ENCODE data around the gene ARL6IP4. TPM values are rescaled to one million over a fixed set of nuclear protein-coding genes. Genes with fewer than 3 reads are reported as not detected.
A peak's percentile ranks its signal among the peaks of the same experiment; 100 is the strongest.

Gene ARL6IP4
- total RNA-seq, 1 experiment from 2014 or later, result 132 TPM

DNA sequence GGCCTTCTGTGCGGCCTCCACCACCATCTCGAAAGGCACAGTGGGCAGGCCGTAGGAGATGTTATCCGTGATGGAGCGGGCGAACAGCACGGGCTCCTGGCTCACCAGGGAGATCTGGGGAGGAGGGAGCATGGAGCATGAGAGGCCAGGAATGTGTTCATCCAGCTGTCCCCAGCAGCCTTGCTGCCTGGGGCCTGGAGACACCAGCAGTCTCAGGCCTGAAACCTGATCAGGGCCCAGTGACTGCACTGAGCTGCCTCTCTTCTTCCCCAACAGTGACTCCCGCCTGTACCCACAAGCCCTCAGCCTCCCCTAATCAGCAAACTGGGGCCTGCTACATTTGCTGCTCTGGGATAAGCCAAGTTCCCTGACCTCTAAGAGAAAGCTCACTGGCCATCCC, 45.2 kb upstream of the ARL6IP4 start:
- Mint-ChIP-seq H3K9me3 (no peaks in the 10 kb centered on the region), H3K27ac (peak overlapping the region in 2 of 3 experiments; percentile 11 to 16; a peak in 2 of 7 replicates), H3K4me3 (no peak overlapping the region), H3K4me1 (peaks cover 0 to 2% of the 10 kb centered on the region in 2 experiments; a peak in 2 of 4 replicates), H3K36me3 (ENCODE audit: insufficient read depth in 1 of 3, low read depth in 3 of 3) (no peaks in the 10 kb centered on the region), H3K27me3 (ENCODE audit: low read depth) (peaks cover 5% of the 10 kb centered on the region)
- Histone ChIP-seq H3K18ac (ENCODE audit: insufficient read length, low read depth, low read length) (no peak overlapping the region), H3K27me3 (ENCODE audit: insufficient read depth, low read length) (no peaks in the 10 kb centered on the region), H3K56ac (ENCODE audit: insufficient read length, low read depth, low read length) (no peak overlapping the region), H3K9ac (ENCODE audit: extremely low read depth, insufficient read length, low read length) (no peak overlapping the region), H2BK5ac (ENCODE audit: insufficient read length, low read length) (no peak overlapping the region), H3K14ac (ENCODE audit: insufficient read depth, low read length) (no peak overlapping the region), H3K23me2 (ENCODE audit: insufficient read length, low read depth, low read length, poor library complexity, severe bottlenecking) (no peaks in the 10 kb centered on the region), H3K4me2 (ENCODE audit: insufficient read depth, insufficient read length, low read length) (no peak overlapping the region), H3K23ac (ENCODE audit: insufficient read length, low read depth, low read length) (no peak overlapping the region), H3K4me1 (ENCODE audit: insufficient read depth, low read length) (no peaks in the 10 kb centered on the region), H2BK120ac (ENCODE audit: low read depth, low read length, poor library complexity, severe bottlenecking) (no peak overlapping the region), H3K27ac (ENCODE audit: insufficient read length, low read depth, low read length) (no peak overlapping the region), H3K9me3 (ENCODE audit: control insufficient read depth, low read depth, low read length) (no peaks in the 10 kb centered on the region), H4K20me1 (ENCODE audit: control insufficient read depth, insufficient read depth, insufficient read length) (no peaks in the 10 kb centered on the region), H3K79me1 (ENCODE audit: insufficient read depth, low read depth, low read length, poor library complexity, severe bottlenecking) (no peaks in the 10 kb centered on the region), H2AK5ac (ENCODE audit: insufficient read length, low read length) (no peak overlapping the region), H3K4ac (ENCODE audit: low read depth, low read length) (no peak overlapping the region), H2BK12ac (ENCODE audit: insufficient read length, low read depth, low read length) (no peak overlapping the region), H4K91ac (ENCODE audit: insufficient read length, low read depth, low read length) (no peak overlapping the region), H2BK20ac (ENCODE audit: low read depth, low read length, poor library complexity, severe bottlenecking) (no peak overlapping the region), H3T11ph (ENCODE audit: low read length) (no peak overlapping the region), H4K5ac (ENCODE audit: insufficient read length, low read depth, low read length) (no peak overlapping the region), H4K8ac (replicated peaks; ENCODE audit: insufficient read length, low read depth, low read length) (no peak overlapping the region), H2BK15ac (ENCODE audit: low read depth, low read length) (no peak overlapping the region), H3K79me2 (ENCODE audit: insufficient read depth, low read length) (no peaks in the 10 kb centered on the region), H2AFZ (ENCODE audit: low read length) (no peak overlapping the region)
- no peak for DNase-seq
- no CpG with 5 or more reads among the region's 8 CpGs for WGBS (ENCODE audit: extremely low coverage, insufficient read length, low lambda C conversion rate)
- TF ChIP-seq, protein P1, sequence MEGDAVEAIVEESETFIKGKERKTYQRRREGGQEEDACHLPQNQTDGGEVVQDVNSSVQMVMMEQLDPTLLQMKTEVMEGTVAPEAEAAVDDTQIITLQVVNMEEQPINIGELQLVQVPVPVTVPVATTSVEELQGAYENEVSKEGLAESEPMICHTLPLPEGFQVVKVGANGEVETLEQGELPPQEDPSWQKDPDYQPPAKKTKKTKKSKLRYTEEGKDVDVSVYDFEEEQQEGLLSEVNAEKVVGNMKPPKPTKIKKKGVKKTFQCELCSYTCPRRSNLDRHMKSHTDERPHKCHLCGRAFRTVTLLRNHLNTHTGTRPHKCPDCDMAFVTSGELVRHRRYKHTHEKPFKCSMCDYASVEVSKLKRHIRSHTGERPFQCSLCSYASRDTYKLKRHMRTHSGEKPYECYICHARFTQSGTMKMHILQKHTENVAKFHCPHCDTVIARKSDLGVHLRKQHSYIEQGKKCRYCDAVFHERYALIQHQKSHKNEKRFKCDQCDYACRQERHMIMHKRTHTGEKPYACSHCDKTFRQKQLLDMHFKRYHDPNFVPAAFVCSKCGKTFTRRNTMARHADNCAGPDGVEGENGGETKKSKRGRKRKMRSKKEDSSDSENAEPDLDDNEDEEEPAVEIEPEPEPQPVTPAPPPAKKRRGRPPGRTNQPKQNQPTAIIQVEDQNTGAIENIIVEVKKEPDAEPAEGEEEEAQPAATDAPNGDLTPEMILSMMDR (conservative IDR thresholded peaks at IDR 0.05), result no peak
